ENCODE measurements around the gene ASCC2. TPM values are rescaled to one million over a fixed set of nuclear protein-coding genes. Genes with fewer than 3 reads are reported as not detected.
A peak's percentile ranks its signal among the peaks of the same experiment; 100 is the strongest.

ASCC2 gene
- total RNA-seq, 1 donor from 2014 or later: 23.0 TPM

DNA sequence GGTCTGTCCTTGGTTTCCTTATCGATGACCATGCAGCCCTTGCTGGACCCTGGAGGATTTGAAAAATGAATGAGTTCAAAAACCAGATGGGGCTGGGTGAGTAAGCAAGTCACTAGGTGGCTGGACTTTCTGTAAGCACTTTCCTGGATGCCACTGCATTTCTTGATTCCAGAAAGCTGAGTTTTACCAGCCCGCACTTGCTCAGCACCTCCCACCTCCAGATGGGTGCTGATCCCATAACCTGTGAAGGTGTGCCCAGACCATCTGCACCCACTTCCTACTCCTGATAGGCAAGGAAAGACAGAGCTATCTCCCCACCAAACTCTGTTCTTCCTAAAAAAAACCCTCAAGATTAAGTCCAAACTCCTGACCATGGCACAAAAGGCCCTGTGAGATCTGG lies 21.1 kb downstream of the ASCC2 start:
- no peak for DNase-seq (ENCODE audit: low read depth in 2 of 2)

DNA sequence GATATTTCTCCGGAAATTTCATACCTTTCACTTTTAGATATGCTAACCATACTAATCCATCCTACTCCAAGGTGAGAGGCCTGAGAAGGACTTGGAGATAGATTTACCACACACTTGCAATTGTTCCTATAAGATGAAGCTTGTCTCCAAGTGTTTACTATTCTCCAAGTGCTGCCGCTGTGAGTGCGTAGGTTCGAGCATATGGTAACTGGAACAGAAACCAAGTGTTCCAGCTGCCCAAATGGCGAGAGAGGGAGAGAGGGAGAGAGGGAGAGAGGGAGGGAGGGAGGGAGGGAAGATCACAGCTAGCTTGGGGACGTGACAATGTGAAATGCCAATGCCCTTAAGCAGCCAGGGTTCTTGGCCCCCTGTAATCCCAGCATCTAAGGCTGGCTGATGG lies 21.5 kb downstream of the ASCC2 start:
- DNase-seq (ENCODE audit: low read depth in 2 of 2): no peak

DNA sequence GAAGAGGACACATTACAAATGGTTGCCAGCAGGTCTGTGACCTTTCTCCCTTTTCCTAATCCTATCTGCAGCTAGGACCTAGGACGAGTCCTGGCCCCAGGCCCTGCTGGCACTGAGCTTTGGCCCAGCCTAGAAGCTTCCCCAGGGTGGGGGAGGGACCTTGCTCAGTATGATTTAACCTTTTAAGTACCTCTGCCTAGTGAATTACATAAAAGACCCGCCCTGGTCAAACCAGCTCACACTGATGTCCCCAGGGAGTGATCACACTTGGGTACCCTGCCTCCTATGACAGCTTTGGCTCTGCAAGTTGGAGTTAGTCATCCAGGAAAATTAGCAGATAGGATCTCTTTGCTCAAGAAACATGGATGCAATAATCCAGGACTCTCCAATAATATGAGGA lies 21.9 kb downstream of the ASCC2 start:
- DNase-seq (ENCODE audit: low read depth in 2 of 2): no peak

DNA sequence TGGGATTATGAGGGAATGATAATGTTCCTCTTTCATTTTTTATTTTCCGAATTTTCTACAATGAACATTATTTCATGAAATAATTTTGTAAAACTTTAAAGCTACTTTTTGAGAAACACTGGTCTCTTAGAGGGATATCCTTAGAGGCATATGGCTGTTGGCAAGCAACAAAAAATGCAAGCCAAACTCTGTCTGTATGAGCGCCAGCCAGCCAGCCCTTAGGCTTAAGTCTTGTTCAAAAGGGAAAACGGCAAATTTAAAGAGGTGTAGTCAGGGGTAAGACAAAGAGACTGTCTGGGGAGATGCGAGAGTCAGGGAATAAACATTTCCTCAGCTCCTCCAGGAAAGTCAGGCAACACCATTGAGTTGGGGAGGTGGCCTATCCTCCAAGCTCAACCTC lies 22.5 kb downstream of the ASCC2 start:
- no peak for DNase-seq (ENCODE audit: low read depth in 2 of 2)

DNA sequence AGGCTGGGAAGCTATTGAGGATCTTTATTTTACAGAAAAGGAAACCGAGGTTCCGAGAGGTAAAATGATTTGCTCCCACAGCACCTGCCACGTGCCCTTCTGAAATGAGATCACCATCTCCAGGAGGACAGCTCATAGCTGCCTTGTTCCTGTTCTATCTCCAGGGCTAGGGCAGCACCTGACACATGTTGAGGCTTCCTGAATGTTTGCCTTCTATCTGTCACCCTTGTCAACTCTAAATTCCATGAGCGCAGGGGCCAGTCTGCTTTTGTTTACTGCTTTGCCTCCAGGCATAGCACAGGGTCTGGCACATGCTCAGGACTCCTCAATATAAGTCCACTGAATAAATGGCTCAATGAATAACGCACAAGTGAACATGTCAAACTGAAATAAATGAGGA lies 24.1 kb downstream of the ASCC2 start:
- no peak for DNase-seq (ENCODE audit: low read depth in 2 of 2)

DNA sequence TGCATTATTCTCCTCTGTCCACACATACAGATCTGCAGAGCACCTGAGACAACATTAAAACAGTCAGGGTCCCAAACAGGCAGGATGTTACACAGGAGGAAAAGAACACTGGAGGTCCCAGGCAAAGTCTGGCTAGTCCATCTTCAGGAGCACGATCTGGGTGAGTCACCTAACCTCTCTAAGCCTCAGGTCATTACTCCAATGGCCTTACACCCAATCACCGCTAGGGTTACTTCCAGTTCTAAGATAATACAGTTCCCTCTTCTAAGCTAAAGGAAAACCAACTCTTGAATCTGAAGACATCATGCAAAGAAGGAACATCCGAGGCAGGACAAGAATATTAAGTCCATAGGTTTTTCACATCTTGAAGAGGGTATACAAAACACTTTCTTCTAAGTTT lies 24.5 kb downstream of the ASCC2 start:
- DNase-seq (ENCODE audit: low read depth in 2 of 2): peak in 1 of 2 donors; percentile 40

DNA sequence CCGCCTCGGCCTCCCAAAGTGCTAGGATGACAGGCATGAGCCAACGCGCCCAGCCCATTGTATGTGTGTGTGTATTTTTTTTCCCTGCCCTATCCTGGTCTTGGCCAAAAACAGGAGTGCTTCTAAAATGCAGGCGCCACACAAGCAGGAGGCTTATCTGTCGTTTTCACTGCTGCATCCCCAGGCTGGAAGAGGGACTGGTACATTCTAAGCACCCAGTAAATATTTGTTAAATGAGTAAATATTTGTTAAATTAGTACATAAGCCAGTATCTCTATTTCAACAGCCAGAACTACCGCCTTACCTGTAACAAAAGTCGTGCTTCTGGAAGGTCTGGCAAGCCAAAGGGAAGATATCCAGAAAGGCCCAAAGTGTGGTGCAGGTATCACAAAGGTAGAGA lies 24.9 kb downstream of the ASCC2 start:
- no peak for DNase-seq (ENCODE audit: low read depth in 2 of 2)

DNA sequence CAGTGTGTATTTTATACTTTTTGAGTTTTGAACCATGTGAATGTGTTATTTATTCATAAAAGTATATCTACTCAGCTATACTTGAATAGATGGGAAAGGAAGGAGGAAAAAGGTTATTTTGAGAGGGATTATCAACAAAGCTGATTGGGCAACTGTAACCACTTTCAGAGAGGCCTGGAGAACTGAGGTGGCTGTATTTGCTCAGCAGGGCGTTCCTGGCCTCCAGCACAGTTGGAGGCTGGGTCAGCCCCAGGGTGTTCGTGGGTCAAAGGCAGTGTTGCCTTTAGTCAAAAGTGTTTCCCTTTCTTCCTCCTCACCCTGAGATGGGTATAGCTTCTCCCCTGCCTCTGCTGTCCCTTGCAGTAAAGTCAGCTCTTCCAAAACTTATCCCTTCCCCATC lies 26.7 kb downstream of the ASCC2 start:
- no peak for DNase-seq (ENCODE audit: low read depth in 2 of 2)

DNA sequence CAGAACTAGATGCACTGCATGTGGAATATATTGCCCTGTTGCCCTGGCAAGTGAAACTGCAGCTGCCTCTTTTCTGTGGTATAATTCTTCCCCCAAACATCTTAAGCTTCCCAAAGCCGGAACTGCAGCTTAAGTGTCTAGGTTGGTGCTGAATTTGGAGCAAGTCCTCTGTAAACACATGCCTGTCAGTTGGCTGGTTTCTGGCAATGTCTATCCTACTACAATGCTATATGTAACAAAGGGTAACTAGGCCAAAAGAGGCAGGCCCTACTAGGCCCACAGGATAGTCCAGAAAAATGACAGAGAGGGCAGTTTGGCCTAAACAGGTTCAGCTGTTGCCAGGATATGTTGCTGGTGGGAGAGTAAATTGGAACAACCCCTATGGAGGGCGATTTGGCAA lies 27.9 kb downstream of the ASCC2 start:
- no peak for DNase-seq (ENCODE audit: low read depth in 2 of 2)

DNA sequence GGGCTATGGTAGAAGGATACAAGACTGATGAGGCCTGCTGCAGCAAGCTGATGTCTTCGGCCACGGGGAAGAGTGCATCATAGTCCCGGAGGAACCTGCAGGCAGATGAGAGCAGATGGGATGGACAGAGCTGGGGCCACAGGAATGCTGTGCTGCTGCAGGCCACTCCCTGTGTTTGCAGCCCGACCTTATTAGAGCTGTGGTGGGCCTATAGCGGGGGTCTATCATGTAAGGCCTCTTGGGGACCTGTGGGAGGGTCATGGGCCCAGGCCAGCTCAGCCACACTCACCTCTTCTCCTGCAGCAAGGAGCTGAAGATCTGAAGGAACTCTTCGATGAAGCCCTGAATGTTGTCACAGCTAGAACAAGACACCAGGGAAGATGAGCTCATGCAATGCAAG lies 31.9 kb downstream of the ASCC2 start:
- DNase-seq (ENCODE audit: low read depth in 2 of 2): no peak

DNA sequence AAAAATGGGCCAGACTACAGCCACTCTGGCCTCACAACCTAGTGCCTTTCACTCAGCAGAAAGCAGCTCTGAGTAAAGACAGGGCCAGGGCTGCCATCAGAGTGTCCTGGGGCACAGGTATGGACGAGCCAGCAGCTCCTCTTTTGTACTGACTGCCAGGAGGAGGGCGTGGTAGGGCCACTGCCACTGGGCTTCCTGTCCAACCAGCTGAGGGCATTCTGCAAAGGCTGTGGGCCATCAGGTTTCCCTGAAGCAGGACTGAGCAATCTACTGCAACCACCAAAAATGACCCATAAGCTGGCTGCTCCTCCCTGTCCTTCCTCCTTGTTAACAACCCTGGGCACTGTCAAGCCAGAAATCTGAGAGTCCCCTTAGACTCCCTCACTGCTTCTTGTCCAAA lies 33.1 kb downstream of the ASCC2 start:
- DNase-seq (ENCODE audit: low read depth in 2 of 2): no peak

DNA sequence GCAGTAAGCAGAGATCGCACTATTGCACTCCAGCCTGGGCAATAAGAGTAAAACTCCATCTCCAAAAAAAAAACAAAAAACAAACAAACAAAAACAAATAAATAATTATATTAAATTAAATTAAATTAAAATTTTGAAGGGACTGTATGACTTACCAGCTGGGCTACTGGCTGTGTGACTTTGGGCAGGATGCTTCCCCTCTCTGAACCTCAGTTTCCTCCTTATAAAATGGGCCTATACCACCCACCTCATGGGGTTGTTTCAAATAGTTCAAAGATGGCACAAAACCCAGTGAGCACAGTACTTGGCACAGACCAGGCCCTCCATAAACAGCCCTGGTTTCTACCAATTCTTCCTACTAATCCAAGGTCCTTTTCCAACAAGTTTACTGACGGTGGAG lies 34.9 kb downstream of the ASCC2 start:
- no peak for DNase-seq (ENCODE audit: low read depth in 2 of 2)

DNA sequence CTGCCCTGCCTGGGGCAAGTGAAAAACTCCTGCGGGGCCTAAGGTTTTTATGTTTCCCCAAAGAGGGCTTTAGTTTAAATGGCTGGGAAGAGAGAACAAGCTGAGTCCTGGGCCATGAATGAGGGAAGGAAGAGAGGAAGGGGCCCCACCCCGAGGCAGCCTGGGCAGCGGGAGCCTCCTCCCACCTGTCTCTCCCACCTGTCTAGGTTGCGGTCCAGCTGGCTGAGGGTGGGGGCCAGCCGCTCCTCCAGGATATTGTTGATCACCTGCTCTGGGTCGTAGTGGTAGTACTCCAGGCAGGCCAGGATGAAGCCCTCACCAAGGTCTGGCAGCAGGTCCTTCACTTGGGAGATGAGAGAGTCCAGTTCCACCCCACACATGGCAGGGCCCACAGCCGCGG lies 36.3 kb downstream of the ASCC2 start:
- DNase-seq (ENCODE audit: low read depth in 2 of 2): no peak

DNA sequence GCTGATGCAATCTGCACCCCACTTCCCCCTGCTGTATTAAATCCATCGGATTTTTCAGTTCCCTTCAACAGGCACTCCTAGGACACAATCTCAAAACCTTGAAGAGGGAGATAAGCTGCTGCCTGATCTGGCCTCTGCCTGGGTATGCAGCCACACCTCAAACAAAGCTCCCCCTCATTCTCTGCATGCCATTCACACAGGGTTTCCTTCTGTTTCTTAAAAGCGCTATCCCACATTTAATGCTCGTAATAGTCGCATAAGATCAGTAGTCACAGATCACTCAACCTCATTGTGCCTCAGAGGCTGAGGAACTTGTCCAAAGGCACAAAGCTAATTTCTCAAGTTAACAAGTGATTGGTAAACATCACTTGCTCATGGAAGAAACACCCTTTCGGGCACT lies 36.9 kb downstream of the ASCC2 start:
- no peak for DNase-seq (ENCODE audit: low read depth in 2 of 2)

DNA sequence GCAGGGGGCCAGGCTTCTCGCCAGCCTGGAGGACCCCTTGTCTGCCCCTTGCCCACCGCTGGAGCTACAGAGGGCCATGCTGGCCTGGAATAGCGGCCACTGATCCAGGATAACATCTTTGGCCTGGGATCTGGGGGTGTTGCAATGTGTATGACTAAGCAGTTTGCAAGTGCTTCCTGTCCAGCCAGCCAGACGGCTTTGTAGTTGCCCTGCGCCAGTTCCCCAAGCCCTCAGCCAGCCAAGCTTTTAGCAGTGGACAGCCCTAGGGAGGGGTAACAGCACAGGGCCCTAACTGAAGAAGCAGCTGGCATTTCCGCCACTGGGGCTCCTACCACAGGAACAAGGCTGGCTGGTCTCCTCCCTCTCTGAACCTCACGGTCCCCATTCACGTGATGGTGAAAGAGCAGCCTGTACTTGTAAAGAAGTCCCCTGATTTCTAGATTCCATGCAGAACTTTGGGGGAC lies 38.8 kb downstream of the ASCC2 start:
- peak; percentile 92 to 93 for DNase-seq (ENCODE audit: low read depth in 2 of 2)

DNA sequence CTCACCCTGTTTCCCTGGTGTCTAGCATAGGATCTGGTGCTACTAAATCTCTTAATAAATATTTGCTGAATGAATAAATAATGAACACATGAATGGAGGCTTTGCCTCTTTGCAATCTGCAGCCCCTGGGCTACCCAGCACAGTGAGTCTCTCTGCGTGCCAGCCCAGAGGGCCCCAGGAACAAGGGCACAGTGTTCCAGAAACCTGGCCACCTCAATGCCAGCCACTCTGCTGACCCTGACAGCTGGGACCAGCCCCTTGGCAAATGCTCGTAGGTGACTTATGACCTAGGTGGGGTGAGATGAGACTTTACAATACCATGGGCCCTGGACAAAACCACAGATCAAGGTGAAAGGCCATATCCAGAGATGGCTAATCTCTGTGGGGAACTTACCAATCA lies 39.3 kb downstream of the ASCC2 start:
- no peak for DNase-seq (ENCODE audit: low read depth in 2 of 2)

DNA sequence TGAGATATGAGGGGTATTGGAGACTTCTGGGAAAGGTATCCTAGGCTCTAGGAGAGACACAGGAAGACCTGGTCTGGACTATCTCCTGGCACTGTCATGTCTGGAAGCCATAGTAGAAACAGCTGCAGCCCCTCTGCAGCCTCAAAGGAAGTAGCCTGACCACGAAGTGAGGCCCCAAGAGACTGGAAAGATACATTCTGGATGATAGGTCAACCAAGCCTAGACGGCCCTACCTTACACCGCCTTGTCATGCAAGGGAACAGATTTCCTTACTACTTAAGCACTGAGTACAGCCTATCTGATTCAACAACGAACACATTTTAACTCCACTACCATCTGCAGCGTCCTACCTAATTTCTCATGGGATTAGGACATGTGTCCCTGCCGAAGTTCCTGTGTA lies 39.8 kb downstream of the ASCC2 start:
- DNase-seq (ENCODE audit: low read depth in 2 of 2): no peak

DNA sequence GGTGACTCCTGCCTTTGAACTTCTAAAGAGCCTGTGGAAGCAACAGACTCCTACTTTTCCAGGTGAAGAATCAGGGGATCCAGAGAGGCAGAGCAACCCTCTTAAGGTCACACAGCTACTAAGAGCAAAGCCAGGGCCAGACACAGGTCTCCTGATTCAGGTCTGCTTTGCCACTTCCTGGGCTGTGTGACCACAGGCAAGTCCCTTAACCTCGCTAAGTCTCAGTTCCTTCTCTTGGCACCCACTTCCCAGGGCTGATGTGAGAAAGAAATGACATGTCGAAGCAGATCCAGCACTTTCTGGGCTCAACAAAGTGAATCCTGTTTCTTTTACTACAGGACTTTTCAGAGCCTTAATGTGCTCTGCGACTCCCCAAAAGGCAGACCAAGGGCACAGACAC lies 40.7 kb downstream of the ASCC2 start:
- DNase-seq (ENCODE audit: low read depth in 2 of 2): no peak

DNA sequence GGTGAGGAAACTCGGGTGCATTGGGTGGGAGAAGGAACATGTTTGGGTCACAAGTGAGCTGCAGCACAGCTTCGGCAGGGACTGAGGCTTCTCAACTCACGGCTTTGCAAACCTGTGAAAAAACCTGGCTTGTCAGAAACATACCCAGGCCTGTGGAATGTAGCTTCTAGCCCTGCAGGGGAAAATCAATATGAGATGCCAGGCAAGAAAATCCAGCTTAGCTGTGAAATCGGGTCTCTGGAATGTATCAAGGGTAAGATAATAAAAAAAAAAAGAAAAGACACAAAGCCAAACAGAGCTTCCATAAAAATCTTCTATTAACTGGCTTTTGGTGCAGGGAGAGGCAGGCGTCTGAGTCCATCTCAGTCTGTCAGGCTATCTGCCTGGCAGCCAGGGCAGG lies 42.4 kb downstream of the ASCC2 start:
- DNase-seq (ENCODE audit: low read depth in 2 of 2): no peak

DNA sequence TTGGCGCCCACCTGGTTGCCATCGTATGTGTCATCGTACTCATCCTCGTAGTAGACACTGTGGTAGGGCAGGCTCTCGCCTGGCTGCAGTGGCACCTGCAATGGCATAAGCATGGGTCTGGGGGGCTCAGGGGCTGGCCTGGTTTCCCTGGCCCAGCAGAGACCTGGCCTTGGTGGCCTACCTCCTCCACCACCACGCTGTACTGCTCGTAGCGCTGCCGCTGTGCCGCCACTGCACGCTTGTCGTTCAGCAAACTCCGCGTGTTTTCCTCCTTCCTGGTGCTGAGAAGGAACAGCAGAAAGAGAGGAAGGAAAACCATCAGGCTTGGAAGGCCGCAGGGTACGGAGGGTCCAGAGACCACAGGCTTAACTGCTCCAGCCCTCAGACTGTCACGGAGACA lies 44.7 kb downstream of the ASCC2 start:
- DNase-seq (ENCODE audit: low read depth in 2 of 2): no peak

DNA sequence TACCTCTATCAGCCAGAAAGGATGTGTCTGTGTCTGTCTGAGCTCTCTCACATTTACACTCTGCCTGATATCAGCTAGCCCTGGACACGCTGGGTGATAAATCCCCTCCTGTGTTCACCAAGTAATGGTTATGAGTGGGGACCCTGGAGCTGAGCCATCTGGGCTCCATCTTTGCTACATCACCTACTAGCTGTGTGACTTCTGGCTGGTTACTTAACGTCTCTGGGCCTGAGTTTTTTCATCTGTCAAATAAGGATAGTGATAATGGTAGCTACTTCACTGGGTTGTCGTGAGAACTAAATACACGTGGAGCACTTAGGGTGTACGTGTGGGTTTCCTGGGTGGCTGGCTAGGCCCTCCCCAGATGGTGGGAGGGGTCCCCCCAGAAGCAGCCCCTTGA lies 48.0 kb downstream of the ASCC2 start:
- no peak for DNase-seq (ENCODE audit: low read depth in 2 of 2)

DNA sequence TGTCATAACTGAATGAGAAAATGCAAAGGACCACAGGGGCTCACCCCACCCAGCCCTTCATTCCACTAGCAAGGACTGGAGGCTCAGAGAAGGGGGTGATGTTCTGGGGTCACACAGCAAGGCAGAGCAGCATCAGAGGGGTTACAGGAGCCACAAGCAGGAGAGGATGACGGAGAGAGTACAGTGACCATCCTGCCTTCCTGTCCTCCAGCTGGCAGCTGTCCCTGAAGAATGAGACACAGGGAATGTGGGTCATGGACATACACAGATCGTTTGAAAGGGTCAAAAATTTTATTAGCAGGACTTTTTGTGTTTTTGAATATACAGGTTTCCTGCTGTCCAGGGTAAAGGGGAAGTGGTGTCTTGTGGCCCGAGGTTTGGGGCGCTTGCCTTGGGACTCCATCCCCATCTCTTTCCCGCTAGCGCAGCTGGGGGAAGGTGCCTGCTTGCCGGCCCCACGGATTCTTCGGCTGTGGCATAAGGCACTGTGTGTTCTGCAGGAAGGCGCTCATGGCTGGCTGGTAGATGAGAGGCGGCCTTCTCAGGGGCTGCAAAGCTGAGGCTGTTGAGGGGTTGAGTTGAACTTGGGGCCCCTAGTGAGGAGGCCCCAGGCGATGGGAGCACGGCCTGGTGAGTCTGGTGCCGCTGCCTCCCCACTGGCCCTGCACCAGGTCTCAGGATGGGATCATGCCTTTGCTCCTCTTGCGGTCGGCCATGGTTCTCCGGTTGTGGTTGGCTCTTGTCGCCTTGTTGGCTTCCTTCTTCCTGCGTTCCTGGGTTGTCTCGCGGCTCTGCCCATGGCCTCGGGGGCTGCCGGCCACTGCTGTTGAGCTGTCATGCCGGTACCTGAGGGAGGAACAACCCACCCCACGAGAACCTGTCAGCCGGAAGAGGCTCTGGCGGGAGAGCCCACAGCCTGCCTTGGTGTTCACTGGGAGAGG lies 49.5 kb downstream of the ASCC2 start:
- DNase-seq (ENCODE audit: low read depth in 2 of 2): no peak

DNA sequence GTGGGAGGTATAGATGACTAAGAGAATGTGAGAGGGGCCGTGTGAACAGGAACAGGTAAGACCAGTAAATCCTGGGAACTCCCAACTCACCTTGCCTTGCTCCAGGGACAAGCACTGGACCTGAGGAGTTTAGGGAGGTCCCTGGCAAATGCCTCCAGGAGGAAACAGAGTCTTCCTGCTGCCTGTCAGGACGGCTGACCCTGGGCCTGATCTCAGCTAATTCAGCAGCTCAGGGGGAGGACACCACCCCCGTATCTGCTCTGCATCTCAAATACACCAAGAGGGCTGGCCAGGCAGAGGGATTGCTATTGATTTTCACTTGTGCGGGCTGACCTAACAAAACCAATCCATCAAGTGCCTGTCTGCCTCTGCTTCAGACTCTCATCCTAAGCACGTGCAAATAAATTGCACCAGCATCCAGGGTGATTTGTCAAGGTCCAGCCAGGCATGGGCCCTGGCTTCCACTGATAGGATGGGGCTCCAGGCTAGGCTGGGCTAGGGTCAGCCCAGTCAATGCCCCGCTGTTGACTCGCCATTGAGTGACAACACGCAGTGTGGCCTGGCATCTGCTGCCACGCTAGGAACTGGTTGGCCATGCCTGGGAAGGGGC lies 50.6 kb downstream of the ASCC2 start:
- peak in 1 of 2 donors; percentile 20 for DNase-seq (ENCODE audit: low read depth in 2 of 2)

Data from lung microvascular endothelial cell (primary cell).